K562 (cell line): ENCODE measurements around the gene NCOA1. TPM values are rescaled to one million over a fixed set of nuclear protein-coding genes. Genes with fewer than 3 reads are reported as not detected.

ENCODE experiments used
- DNMT1 ChIP-seq: fragments of 450-650 bp; IDR thresholded peaks from 2 replicates; pipeline ENCODE4 v1.6.1; 2016; ENCODE audit warnings: antibody characterized with exemption, mild to moderate bottlenecking
- EP300 ChIP-seq: IDR thresholded peaks from 2 replicates; pipeline ENCODE4 v1.6.1; 2012; ENCODE audit warnings: low read length, improper control_type of control experiment
- GATAD2A ChIP-seq: fragments of 450-650 bp; IDR thresholded peaks from 2 replicates; pipeline ENCODE4 v1.6.1; 2017
- NFXL1 ChIP-seq: fragments of 450-650 bp; formaldehyde crosslinking; IDR thresholded peaks from 2 replicates; pipeline ENCODE4 v1.4.0; 2021; ENCODE audit warnings: mild to moderate bottlenecking
- RBM15 ChIP-seq: fragments of 200-400 bp; formaldehyde crosslinking; IDR thresholded peaks from 2 replicates; pipeline ENCODE4 v1.6.1; 2018; ENCODE audit warnings: mild to moderate bottlenecking, low read length, moderate library complexity; ENCODE audit not compliant: insufficient read depth
- RNF2 ChIP-seq: sonication (generic); IDR thresholded peaks from 2 replicates; pipeline ENCODE4 v1.6.1; 2016
- ZNF695 ChIP-seq: fragments of 450-650 bp; formaldehyde crosslinking; IDR thresholded peaks from 2 replicates; pipeline ENCODE4 v1.4.0; 2020; ENCODE audit warnings: mild to moderate bottlenecking, moderate library complexity
- polyA plus RNA-seq, 8 experiments: library from polyadenylated mRNA; depleted of rRNA in 4 of 8; stranded (reverse) in 5 of 8; unstranded in 3 of 8; fragments of >200 nt; fragmentation: Nextera tagmentation in 2 of 8; fragmentation: Illumina TruSeq in 1 of 8; extraction: Ambion mirVana in 2 of 8; extraction: Trizol in 1 of 8; gene quantifications; 2 replicates each; pipeline versions ENCODE4 v1.2.1 to v1.2.3, GENCODE V29; 2011 to 2014; ENCODE audit warnings: inconsistent platforms in 1 of 8, missing spikeins in 1 of 8
- total RNA-seq, 7 experiments: library from RNA; depleted of rRNA in 6 of 7; stranded (reverse); fragments of >200 nt in 6 of 7; fragmentation: Illumina TruSeq in 2 of 7; extraction: Trizol in 2 of 7; gene quantifications; 2 replicates each; pipeline versions ENCODE4 v1.2.1 to v1.2.3, GENCODE V29; 2011 to 2021; ENCODE audit warnings: low replicate concordance in 1 of 7
- TF ChIP-seq, protein P1 (sequence below): fragments of 200-800 bp; sonication (Bioruptor generic); IDR thresholded peaks from 2 replicates; pipeline ENCODE4 v1.6.1; 2016; ENCODE audit warnings: missing genetic modification characterization, missing compliant biosample characterization
- TF ChIP-seq, protein P2 (sequence below): fragments of 250-450 bp; sonication (Bioruptor Pico); IDR thresholded peaks from 2 replicates; pipeline ENCODE4 v1.5.0; 2021
- TF ChIP-seq, protein P3 (sequence below): sonication (generic); formaldehyde crosslinking; IDR thresholded peaks from 2 replicates; pipeline ENCODE4 v1.8.0; 2022; ENCODE audit warnings: mild to moderate bottlenecking, missing genetic modification reagents
- TF ChIP-seq, protein P4 (sequence below): sonication (generic); formaldehyde crosslinking; IDR thresholded peaks from 2 replicates; pipeline ENCODE4 v1.8.0; 2023; ENCODE audit warnings: mild to moderate bottlenecking, missing genetic modification reagents
- TF ChIP-seq, protein P5 (sequence below): sonication (generic); formaldehyde crosslinking; IDR thresholded peaks from 2 replicates; pipeline ENCODE4 v1.8.0; 2022; ENCODE audit warnings: mild to moderate bottlenecking, missing genetic modification reagents, borderline replicate concordance

NCOA1 gene
- total and polyA plus RNA-seq, 9 of the 15 experiments (the other 6 are each of a cell fraction or from before 2014, with no cell fraction given): 4.9 to 25.7 (median 17.0) TPM

DNA sequence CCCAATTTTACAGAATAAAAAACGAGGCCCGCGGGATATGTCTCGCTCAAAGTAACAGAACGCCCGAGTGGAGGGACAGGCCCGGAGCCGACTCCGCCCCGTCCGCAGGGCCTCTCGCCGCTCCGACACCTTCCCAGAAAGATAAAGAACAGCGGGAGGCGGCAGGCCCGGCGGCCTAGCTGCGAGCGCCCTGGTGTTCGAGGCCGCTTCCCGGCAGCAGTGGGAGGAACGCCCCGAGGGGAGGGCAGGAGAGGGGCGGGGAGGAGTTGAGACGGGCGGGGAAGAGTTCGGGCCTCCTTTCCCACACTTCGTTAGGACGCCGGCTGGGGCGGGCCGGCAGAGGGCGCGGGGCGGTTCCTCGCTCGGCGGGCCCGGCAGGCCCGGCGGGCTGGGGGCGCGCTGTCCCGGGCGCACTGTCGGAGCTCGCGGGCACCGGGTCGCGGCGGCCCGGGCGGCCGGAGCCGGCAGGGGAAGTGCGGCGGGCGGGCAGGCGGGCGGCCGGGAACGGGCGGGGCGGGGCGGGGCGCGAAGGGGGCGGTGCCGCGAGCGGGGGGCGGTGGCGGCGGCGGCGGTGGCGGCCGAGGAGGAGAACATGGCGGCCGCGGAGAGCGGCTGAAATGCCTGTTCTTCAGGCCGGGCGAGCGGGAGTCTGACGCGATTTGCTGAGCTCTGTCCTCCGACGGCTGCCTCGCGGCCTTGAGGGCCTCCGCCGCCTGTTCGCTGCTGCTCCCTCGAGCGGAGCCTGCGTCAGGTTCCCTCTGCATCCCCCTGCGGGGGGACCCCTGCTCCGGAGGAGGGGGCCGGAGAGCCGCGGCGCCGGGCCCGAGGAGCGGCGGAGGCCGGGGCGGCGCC, at the start of gene NCOA1 (continued):
- TF ChIP-seq, protein P1, sequence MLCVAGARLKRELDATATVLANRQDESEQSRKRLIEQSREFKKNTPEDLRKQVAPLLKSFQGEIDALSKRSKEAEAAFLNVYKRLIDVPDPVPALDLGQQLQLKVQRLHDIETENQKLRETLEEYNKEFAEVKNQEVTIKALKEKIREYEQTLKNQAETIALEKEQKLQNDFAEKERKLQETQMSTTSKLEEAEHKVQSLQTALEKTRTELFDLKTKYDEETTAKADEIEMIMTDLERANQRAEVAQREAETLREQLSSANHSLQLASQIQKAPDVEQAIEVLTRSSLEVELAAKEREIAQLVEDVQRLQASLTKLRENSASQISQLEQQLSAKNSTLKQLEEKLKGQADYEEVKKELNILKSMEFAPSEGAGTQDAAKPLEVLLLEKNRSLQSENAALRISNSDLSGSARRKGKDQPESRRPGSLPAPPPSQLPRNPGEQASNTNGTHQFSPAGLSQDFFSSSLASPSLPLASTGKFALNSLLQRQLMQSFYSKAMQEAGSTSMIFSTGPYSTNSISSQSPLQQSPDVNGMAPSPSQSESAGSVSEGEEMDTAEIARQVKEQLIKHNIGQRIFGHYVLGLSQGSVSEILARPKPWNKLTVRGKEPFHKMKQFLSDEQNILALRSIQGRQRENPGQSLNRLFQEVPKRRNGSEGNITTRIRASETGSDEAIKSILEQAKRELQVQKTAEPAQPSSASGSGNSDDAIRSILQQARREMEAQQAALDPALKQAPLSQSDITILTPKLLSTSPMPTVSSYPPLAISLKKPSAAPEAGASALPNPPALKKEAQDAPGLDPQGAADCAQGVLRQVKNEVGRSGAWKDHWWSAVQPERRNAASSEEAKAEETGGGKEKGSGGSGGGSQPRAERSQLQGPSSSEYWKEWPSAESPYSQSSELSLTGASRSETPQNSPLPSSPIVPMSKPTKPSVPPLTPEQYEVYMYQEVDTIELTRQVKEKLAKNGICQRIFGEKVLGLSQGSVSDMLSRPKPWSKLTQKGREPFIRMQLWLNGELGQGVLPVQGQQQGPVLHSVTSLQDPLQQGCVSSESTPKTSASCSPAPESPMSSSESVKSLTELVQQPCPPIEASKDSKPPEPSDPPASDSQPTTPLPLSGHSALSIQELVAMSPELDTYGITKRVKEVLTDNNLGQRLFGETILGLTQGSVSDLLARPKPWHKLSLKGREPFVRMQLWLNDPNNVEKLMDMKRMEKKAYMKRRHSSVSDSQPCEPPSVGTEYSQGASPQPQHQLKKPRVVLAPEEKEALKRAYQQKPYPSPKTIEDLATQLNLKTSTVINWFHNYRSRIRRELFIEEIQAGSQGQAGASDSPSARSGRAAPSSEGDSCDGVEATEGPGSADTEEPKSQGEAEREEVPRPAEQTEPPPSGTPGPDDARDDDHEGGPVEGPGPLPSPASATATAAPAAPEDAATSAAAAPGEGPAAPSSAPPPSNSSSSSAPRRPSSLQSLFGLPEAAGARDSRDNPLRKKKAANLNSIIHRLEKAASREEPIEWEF (CRISPR knock-in tag): no peak
- TF ChIP-seq RNF2 (peak; percentile 77), RBM15 (no peak), EP300 (0 out of 2 replicates have a peak, but pooled peaks have one; percentile 34), GATAD2A (no peak), DNMT1 (no peak), NFXL1 (no peak), ZNF695 (no peak)
- TF ChIP-seq, protein P2, sequence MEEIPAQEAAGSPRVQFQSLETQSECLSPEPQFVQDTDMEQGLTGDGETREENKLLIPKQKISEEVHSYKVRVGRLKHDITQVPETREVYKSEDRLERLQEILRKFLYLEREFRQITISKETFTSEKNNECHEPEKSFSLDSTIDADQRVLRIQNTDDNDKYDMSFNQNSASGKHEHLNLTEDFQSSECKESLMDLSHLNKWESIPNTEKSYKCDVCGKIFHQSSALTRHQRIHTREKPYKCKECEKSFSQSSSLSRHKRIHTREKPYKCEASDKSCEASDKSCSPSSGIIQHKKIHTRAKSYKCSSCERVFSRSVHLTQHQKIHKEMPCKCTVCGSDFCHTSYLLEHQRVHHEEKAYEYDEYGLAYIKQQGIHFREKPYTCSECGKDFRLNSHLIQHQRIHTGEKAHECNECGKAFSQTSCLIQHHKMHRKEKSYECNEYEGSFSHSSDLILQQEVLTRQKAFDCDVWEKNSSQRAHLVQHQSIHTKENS: no peak
- TF ChIP-seq, protein P3, sequence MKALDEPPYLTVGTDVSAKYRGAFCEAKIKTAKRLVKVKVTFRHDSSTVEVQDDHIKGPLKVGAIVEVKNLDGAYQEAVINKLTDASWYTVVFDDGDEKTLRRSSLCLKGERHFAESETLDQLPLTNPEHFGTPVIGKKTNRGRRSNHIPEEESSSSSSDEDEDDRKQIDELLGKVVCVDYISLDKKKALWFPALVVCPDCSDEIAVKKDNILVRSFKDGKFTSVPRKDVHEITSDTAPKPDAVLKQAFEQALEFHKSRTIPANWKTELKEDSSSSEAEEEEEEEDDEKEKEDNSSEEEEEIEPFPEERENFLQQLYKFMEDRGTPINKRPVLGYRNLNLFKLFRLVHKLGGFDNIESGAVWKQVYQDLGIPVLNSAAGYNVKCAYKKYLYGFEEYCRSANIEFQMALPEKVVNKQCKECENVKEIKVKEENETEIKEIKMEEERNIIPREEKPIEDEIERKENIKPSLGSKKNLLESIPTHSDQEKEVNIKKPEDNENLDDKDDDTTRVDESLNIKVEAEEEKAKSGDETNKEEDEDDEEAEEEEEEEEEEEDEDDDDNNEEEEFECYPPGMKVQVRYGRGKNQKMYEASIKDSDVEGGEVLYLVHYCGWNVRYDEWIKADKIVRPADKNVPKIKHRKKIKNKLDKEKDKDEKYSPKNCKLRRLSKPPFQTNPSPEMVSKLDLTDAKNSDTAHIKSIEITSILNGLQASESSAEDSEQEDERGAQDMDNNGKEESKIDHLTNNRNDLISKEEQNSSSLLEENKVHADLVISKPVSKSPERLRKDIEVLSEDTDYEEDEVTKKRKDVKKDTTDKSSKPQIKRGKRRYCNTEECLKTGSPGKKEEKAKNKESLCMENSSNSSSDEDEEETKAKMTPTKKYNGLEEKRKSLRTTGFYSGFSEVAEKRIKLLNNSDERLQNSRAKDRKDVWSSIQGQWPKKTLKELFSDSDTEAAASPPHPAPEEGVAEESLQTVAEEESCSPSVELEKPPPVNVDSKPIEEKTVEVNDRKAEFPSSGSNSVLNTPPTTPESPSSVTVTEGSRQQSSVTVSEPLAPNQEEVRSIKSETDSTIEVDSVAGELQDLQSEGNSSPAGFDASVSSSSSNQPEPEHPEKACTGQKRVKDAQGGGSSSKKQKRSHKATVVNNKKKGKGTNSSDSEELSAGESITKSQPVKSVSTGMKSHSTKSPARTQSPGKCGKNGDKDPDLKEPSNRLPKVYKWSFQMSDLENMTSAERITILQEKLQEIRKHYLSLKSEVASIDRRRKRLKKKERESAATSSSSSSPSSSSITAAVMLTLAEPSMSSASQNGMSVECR (CRISPR knock-in tag): peak; percentile 55; the same call in 1 of the 2 replicates
- TF ChIP-seq, protein P4, sequence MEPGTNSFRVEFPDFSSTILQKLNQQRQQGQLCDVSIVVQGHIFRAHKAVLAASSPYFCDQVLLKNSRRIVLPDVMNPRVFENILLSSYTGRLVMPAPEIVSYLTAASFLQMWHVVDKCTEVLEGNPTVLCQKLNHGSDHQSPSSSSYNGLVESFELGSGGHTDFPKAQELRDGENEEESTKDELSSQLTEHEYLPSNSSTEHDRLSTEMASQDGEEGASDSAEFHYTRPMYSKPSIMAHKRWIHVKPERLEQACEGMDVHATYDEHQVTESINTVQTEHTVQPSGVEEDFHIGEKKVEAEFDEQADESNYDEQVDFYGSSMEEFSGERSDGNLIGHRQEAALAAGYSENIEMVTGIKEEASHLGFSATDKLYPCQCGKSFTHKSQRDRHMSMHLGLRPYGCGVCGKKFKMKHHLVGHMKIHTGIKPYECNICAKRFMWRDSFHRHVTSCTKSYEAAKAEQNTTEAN (CRISPR knock-in tag): no peak
- TF ChIP-seq, protein P5, sequence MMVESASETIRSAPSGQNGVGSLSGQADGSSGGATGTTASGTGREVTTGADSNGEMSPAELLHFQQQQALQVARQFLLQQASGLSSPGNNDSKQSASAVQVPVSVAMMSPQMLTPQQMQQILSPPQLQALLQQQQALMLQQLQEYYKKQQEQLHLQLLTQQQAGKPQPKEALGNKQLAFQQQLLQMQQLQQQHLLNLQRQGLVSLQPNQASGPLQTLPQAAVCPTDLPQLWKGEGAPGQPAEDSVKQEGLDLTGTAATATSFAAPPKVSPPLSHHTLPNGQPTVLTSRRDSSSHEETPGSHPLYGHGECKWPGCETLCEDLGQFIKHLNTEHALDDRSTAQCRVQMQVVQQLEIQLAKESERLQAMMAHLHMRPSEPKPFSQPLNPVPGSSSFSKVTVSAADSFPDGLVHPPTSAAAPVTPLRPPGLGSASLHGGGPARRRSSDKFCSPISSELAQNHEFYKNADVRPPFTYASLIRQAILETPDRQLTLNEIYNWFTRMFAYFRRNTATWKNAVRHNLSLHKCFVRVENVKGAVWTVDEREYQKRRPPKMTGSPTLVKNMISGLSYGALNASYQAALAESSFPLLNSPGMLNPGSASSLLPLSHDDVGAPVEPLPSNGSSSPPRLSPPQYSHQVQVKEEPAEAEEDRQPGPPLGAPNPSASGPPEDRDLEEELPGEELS (CRISPR knock-in tag): no peak
